HG03097 (cell line): ENCODE data around the gene BBX.

Experiments used
- ATAC-seq: cut with Tn5 transposase; IDR thresholded peaks from one replicate; pipeline ENCODE4 v1.9.1; 2021; ENCODE audit not compliant: unreplicated experiment, low FRiP score

The BBX gene

GRCh38 chr3:107790612-107791011, 267.9 kb downstream of the BBX start:
- ATAC-seq: no peak

- no peak for ATAC-seq
Measured at GRCh38 chr3:107791027-107791426, 268.3 kb downstream of the BBX start.

GRCh38 chr3:107791450-107791849, 268.7 kb downstream of the BBX start:
- no peak for ATAC-seq

- ATAC-seq: no peak
Measured at GRCh38 chr3:107794664-107795443, 272.1 kb downstream of the BBX start.

GRCh38 chr3:107795514-107796094, 272.8 kb downstream of the BBX start:
- no peak for ATAC-seq

GRCh38 chr3:107796791-107797190, 274.0 kb downstream of the BBX start:
- ATAC-seq: no peak

GRCh38 chr3:107797586-107797985, 274.8 kb downstream of the BBX start:
- no peak for ATAC-seq

- no peak for ATAC-seq
Measured at GRCh38 chr3:107798381-107798780, 275.6 kb downstream of the BBX start.

GRCh38 chr3:107800710-107801109, 277.9 kb downstream of the BBX start:
- ATAC-seq: no peak

- no peak for ATAC-seq
Measured at GRCh38 chr3:107803170-107803569, 280.4 kb downstream of the BBX start.

- no peak for ATAC-seq
Measured at GRCh38 chr3:107806021-107806420, 283.3 kb downstream of the BBX start.

GRCh38 chr3:107806536-107806935, 283.8 kb downstream of the BBX start:
- no peak for ATAC-seq

GRCh38 chr3:107810171-107811071, 287.7 kb downstream of the BBX start:
- peak; percentile 42 for ATAC-seq

- ATAC-seq: no peak
Measured at GRCh38 chr3:107813026-107813425, 290.3 kb downstream of the BBX start.

- ATAC-seq: no peak
Measured at GRCh38 chr3:107816107-107816506, 293.3 kb downstream of the BBX start.

- no peak for ATAC-seq
Measured at GRCh38 chr3:107817076-107817475, 294.3 kb downstream of the BBX start.

- no peak for ATAC-seq
Measured at GRCh38 chr3:107818025-107818424, 295.3 kb downstream of the BBX start.

GRCh38 chr3:107819656-107820055, 296.9 kb downstream of the BBX start:
- no peak for ATAC-seq

GRCh38 chr3:107822308-107822707, 299.5 kb downstream of the BBX start:
- no peak for ATAC-seq

GRCh38 chr3:107824822-107825371, 302.1 kb downstream of the BBX start:
- no peak for ATAC-seq

GRCh38 chr3:107825556-107825955, 302.8 kb downstream of the BBX start:
- ATAC-seq: no peak
